ENCODE data around the gene AARS1.
"Not testable (repeated sequence)": the region's sequence is repeated elsewhere in the genome, so short reads cannot be mapped to it uniquely, and the experiment has no call there.

AARS1 gene

GRCh38 chr16:70289229-70290094, at the start of gene AARS1:
Gene AARS1 (minus strand): TSS chr16:70289506. CDS start chr16:70282763, 6,743 bp downstream.
- in situ Hi-C loops (cut with MboI; ENCODE audit: low sequenced_read_pairs), result no loop called here

- in situ Hi-C loops (cut with MboI; ENCODE audit: low sequenced_read_pairs), result no loop called here
These were observed 48.5 kb upstream of the AARS1 start for GRCh38 chr16:70337814-70338213.

- in situ Hi-C loops (cut with MboI; ENCODE audit: low sequenced_read_pairs), result not testable (repeated sequence)
These were observed 43.4 kb upstream of the AARS1 start for GRCh38 chr16:70332728-70333127.

- in situ Hi-C loops (cut with MboI; ENCODE audit: low sequenced_read_pairs), result no loop called here
These were observed 42.5 kb upstream of the AARS1 start for GRCh38 chr16:70331588-70332358.

GRCh38 chr16:70331091-70331490, 41.8 kb upstream of the AARS1 start:
- in situ Hi-C loops (cut with MboI; ENCODE audit: low sequenced_read_pairs), result no loop called here

GRCh38 chr16:70324998-70325747, 35.9 kb upstream of the AARS1 start:
- in situ Hi-C loops (cut with MboI; ENCODE audit: low sequenced_read_pairs), result no loop called here

GRCh38 chr16:70320121-70320520, 30.8 kb upstream of the AARS1 start:
- in situ Hi-C loops (cut with MboI; ENCODE audit: low sequenced_read_pairs), result no loop called here

GRCh38 chr16:70307726-70308125, 18.4 kb upstream of the AARS1 start:
- in situ Hi-C loops (cut with MboI; ENCODE audit: low sequenced_read_pairs), result not testable (repeated sequence)

- in situ Hi-C loops (cut with MboI; ENCODE audit: low sequenced_read_pairs), result no loop called here
These were observed 17.6 kb upstream of the AARS1 start for GRCh38 chr16:70306880-70307279.

- in situ Hi-C loops (cut with MboI; ENCODE audit: low sequenced_read_pairs), result no loop called here
These were observed 15.7 kb upstream of the AARS1 start for GRCh38 chr16:70304892-70305448.

- in situ Hi-C loops (cut with MboI; ENCODE audit: low sequenced_read_pairs), result no loop called here
These were observed 13.4 kb upstream of the AARS1 start for GRCh38 chr16:70302745-70303144.

- in situ Hi-C loops (cut with MboI; ENCODE audit: low sequenced_read_pairs), result no loop called here
These were observed 11.8 kb upstream of the AARS1 start for GRCh38 chr16:70301121-70301520.

- in situ Hi-C loops (cut with MboI; ENCODE audit: low sequenced_read_pairs), result no loop called here
These were observed 10.0 kb upstream of the AARS1 start, which contains the start of gene DDX19B for GRCh38 chr16:70298988-70299938. Gene DDX19B (plus strand): TSS chr16:70299186. CDS start chr16:70299298, 112 bp downstream.

- in situ Hi-C loops (cut with MboI; ENCODE audit: low sequenced_read_pairs), result no loop called here
These were observed 6.3 kb upstream of the AARS1 start for GRCh38 chr16:70295634-70296033.

GRCh38 chr16:70294385-70295025, 5.2 kb upstream of the AARS1 start:
- in situ Hi-C loops (cut with MboI; ENCODE audit: low sequenced_read_pairs), result no loop called here

GRCh38 chr16:70292148-70292547, 2.8 kb upstream of the AARS1 start:
- in situ Hi-C loops (cut with MboI; ENCODE audit: low sequenced_read_pairs), result not testable (repeated sequence)

- in situ Hi-C loops (cut with MboI; ENCODE audit: low sequenced_read_pairs), result no loop called here
These were observed 1.7 kb upstream of the AARS1 start for GRCh38 chr16:70290949-70291519.

GRCh38 chr16:70287304-70287971, 1.9 kb downstream of the AARS1 start:
- in situ Hi-C loops (cut with MboI; ENCODE audit: low sequenced_read_pairs), result not testable (repeated sequence)
